Glomerular endothelial cell (primary cell): ENCODE results near the gene C1QA. TPM values are rescaled to one million over a fixed set of nuclear protein-coding genes. Genes with fewer than 3 reads are reported as not detected.

Source experiments
- DNase-seq: peaks from one replicate; pipeline ENCODE4 v3.0.0-alpha.2; 2011; ENCODE audit warnings: low read depth, low spot score; ENCODE audit errors: extremely low read depth
- total RNA-seq: library from RNA; depleted of rRNA; stranded (reverse); fragments of >200 nt; gene quantifications from 2 replicates; pipeline ENCODE4 v1.2.3, GENCODE V29; 2015

The C1QA gene, protein sequence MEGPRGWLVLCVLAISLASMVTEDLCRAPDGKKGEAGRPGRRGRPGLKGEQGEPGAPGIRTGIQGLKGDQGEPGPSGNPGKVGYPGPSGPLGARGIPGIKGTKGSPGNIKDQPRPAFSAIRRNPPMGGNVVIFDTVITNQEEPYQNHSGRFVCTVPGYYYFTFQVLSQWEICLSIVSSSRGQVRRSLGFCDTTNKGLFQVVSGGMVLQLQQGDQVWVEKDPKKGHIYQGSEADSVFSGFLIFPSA
- not detected in 2 replicates for total RNA-seq

DNA sequence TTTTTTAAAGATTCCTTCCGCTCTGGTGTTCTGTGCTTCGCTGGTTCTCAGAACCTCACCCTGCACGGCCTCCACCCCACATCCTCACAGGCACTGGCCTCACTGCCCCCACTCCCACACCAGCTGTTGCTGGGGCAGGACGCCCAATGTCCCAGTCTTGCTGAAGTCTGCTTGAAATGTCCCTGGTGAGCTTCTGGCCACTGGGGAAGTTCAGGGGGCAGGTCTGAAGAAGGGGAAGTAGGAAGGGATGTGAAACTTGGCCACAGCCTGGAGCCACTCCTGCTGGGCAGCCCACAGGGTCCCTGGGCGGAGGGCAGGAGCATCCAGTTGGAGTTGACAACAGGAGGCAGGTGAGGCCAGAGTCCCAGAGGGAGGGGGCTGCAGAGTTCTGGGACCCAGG is at the start of gene C1QA:
Gene C1QA, plus strand, starts transcription at position 276 of the 400 bp plus-strand sequence. CDS start 989 bp downstream, outside the sequence.
- DNase-seq: no peak

GRCh38 chr1:22587247-22587646 is 49.2 kb upstream of the C1QA start:
- DNase-seq: no peak

GRCh38 chr1:22588899-22589422 is 47.5 kb upstream of the C1QA start:
- DNase-seq: no peak

GRCh38 chr1:22591576-22591975 is 44.9 kb upstream of the C1QA start:
- DNase-seq: no peak

- DNase-seq: no peak
Measured at GRCh38 chr1:22592051-22592450, 44.4 kb upstream of the C1QA start.

GRCh38 chr1:22592919-22593790 is 43.3 kb upstream of the C1QA start:
- DNase-seq: no peak

- no peak for DNase-seq
Measured at GRCh38 chr1:22594396-22594795, 42.0 kb upstream of the C1QA start.

DNA sequence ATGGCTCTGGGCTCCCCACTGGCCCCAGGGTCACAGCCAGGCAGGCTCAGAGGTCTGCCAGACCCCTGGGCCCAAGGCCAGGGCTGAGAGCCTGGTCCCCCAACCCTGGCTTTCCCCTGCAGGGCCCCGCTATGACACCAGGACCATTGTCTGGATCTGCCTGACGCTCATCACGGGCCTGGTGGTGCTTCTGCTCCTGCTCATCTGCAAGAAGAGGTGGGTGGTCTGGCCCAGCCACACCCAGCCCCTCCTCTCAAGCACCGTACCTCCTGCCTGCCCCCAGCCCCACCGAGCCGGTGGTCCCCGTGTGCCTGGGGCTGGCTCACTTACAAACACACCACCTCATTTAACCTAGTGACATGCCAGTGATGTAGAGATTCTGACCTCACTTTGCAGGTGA is 41.3 kb upstream of the C1QA start:
- no peak for DNase-seq

DNA sequence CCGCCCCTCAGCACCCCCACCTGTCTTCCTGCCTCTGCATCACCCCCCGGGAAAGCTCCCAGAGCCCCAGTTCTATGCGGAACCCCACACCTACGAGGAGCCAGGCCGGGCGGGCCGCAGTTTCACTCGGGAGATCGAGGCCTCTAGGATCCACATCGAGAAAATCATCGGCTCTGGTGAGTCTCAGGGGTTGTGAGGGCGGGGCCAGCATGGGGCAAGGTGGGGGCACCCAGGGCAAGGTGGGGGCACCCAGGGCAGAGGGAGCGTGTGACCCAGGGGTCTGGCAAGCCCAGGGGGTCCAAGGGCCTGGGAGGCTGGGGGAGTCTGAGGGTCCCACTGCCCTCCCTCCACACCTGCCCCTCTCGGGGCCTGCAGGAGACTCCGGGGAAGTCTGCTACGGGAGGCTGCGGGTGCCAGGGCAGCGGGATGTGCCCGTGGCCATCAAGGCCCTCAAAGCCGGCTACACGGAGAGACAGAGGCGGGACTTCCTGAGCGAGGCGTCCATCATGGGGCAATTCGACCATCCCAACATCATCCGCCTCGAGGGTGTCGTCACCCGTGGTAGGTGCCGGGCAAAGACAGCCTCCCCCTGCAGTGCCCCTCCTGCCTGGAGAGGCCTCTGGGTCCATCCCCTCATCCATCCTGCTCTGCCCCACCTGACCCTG is 39.0 kb upstream of the C1QA start:
- no peak for DNase-seq

DNA sequence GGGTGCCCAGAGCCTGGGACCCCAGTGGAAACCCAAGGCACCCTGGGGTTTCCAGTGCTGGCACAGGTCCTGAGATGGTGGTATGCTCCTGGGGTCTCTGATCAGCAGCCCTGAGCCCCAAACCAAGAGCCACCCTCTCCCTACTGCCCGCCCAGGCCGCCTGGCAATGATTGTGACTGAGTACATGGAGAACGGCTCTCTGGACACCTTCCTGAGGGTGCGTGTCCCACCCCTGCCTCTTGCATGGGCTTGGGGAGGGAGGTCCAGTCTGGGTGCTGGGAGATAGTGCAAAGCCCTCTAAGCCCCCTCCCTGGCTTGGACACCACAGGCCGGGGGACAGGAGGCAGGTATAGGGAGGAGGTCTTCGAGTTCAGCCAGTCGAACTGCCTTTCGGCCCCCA is 38.4 kb upstream of the C1QA start:
- no peak for DNase-seq

- no peak for DNase-seq
Measured at GRCh38 chr1:22598736-22599135, 37.7 kb upstream of the C1QA start.

DNA sequence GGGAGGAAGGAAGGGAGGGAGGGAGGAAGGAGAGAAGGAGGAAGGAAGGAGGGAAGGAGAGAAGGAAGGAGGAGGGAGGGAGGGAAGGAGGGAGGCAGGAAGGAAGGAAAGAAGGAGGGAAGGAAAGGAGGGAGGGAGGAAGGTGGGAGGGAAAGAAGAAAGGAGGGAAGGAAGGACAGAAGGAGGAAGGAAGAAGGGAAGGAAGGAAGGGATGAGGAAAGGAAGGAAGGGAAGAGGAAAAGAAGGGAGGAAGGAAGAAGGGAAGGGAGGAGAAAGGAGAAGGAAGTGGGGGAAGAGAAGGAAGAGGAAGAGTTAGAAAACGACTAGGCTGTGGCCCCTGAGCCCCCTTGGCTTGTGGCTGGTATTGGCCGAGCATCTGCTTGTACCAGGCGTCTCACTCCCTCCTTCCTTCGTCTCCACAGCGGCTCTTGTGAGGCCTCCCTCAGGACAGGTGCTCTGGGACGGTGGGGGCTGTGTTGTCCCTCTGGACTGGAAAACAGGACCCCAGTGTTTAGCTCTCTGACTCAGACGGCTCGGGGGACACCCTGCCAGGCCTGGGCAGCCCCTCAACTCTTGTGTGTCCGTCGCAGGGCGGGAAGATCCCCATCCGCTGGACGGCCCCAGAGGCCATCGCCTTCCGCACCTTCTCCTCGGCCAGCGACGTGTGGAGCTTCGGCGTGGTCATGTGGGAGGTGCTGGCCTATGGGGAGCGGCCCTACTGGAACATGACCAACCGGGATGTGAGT is 36.2 kb upstream of the C1QA start:
- DNase-seq: no peak

- DNase-seq: no peak
Measured at GRCh38 chr1:22600817-22601605, 35.4 kb upstream of the C1QA start.

GRCh38 chr1:22601610-22602009 is 34.8 kb upstream of the C1QA start:
- no peak for DNase-seq

DNA sequence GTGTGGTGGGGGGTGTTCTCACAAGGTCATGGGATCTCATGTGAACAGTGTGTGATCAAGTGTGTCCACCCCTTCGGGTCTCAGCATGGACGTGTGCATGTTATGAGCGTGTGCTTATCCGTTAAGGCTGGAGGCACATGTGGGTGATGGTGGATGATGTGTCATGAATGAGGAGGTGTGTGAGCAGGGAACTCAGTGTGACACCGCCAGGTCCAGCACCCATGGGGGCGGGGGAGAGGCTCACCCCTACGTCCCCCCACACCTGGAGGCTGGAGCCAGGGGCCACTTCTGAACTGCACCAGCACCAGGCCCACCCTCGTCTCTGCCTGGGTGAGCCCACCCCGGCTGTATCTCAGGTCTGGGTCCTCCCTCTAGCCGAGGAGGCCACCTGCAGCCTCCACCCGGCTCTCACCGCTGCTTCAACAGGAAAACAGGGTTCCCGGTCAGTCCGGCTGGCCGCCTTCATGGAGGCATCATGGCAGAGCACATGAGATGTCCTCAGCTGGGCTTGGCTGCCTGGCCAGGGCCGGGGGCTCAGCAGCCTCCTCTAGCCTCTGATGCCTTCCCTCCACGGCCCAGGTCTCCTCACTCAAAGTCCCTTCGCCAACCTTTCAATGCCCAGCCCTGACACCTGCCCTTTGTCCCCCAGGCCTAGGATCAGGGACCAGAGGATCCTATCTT is 34.2 kb upstream of the C1QA start:
- no peak for DNase-seq

DNA sequence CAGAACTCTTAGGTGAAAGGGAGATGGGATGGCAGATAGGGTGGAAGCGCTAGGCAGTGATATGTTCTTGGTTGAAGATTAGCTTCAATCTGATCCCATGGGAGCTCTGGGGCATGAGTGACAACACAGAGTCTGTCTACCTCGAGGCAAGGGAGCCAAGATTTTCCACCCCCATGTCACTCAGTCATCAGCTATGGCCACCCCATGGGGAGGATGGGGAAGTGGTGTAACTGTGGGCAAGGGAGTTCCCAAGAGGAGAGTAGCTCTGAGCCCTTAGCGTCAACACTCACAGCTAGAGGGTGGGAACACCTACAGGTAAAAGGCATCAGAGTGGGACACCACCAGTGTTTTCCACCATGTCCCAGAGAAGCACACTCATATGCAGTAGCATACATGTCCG is 30.3 kb upstream of the C1QA start:
- no peak for DNase-seq

GRCh38 chr1:22607154-22607553 is 29.3 kb upstream of the C1QA start:
- DNase-seq: no peak

DNA sequence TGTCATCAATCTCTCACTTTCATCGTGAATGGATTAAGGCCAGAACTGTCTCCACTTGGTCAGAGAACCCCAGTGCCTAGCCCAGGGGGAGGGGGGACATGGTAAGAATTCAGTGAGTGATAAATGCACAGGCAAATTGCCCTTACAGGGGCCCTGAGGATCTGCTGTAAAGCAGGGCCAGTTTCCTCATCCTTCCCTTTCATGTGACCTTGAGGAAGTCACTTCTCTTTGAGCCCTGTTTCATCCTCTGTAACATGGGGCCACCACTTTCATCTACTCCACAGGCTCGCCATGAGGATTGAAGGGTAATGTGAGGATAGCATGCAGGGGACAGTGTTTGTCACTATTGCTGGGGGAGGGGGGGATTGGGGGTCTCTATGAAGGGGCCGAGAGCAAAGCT is 28.1 kb upstream of the C1QA start:
- no peak for DNase-seq

DNA sequence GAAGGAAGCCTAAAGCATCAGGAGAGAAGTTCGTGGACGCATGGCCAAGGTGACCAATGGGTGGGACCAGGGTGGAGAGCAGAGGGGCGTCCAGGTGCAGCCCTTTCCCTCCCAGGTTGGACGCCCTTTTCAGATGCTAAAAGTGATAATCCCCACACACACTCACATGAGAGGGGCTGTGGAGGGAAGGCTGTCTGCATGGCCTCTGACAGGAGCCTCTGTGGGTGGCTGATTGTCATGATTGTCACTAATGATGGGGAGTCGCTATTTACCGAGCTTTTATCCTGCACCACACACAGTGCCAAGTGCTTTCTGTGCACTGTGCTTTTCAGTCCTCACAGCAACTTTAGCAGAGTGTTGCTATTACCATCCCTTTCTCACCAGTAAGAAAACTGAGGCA is 27.1 kb upstream of the C1QA start:
- DNase-seq: no peak
